HCT116 (cell line): ENCODE measurements around the gene SIGLEC7. TPM values are rescaled to one million over a fixed set of nuclear protein-coding genes. Genes with fewer than 3 reads are reported as not detected.

Experiments used
- ATAC-seq: fragments of 200-7000 bp; cut with Tn5 transposase; 2 replicates; pipeline ENCODE4 v1.9.1; 2020; ENCODE audit warnings: mild to moderate bottlenecking, moderate library complexity
- BruUV-seq: library from RNA; stranded (reverse); fragments of 400-500 nt; replicated peaks from 2 replicates; lab custom pipeline; 2021; lab: Mats Ljungman, UMichigan
- CTCF ChIA-PET: fragments of 300-600 bp; sonication (Branson Sonifier 250); formaldehyde crosslinking; loops from one replicate; lab custom pipeline; 2021; ENCODE audit warnings: antibody characterized with exemption; lab: Charles Lee
- POLR2A ChIA-PET: fragments of 300-600, 350-600 bp; sonication (Branson Sonifier 250); formaldehyde crosslinking; loops from one replicate; lab custom pipeline; 2021; ENCODE audit warnings: antibody characterized with exemption; lab: Charles Lee
- RAD21 ChIA-PET, 2 experiments: fragments of 300-600 bp; sonication (Branson Sonifier 250); formaldehyde crosslinking; loops; one replicate each; lab custom pipeline; 2023; ENCODE audit warnings: low total read pairs in 2 of 2; ENCODE audit not compliant: uncharacterized antibody in 2 of 2, unreplicated experiment in 2 of 2, low non-redundant PET in 1 of 2; lab: Charles Lee
- DNase-seq: peaks from one replicate; pipeline ENCODE4 v3.0.0-alpha.2; 2010; ENCODE audit warnings: low read depth, low spot score
- H2AFZ ChIP-seq: fragments of 200-600 bp; shearing (Covaris generic), sonication (generic); 2 replicates; pipeline ENCODE4 v1.6.1; 2017; ENCODE audit warnings: low read depth, mixed run types, mixed read lengths, antibody characterized with exemption, low read length; ENCODE audit not compliant: poor library complexity, severe bottlenecking
- H3K27ac ChIP-seq: 2 replicates; pipeline ENCODE4 v1.5.1; 2012; ENCODE audit warnings: low read depth, low read length
- H3K27me3 ChIP-seq: fragments of 200-600 bp; sonication (generic); 2 replicates; pipeline ENCODE4 v1.6.1; 2016; ENCODE audit warnings: mixed run types, low read length, mixed read lengths; ENCODE audit not compliant: insufficient read depth
- H3K36me3 ChIP-seq, 2 experiments: fragments of 200-500 bp in 1 of 2; fragments of 200-600 bp in 1 of 2; sonication (Bioruptor generic) in 1 of 2; sonication (generic) in 1 of 2; 2 replicates each; pipeline versions ENCODE4 v1.5.1 to v1.6.1; 2014 to 2016; ENCODE audit warnings: low read length in 2 of 2, inconsistent platforms in 1 of 2, mixed read lengths in 1 of 2, mixed run types in 1 of 2; ENCODE audit not compliant: insufficient read depth in 2 of 2, control insufficient read depth in 1 of 2
- H3K4me1 ChIP-seq, 2 experiments: fragments of 200-600 bp in 1 of 2; sonication (generic) in 1 of 2; 2 replicates each; pipeline versions ENCODE4 v1.5.1 to v1.6.1; 2012 to 2017; ENCODE audit warnings: low read length in 2 of 2, inconsistent platforms in 1 of 2, mild to moderate bottlenecking in 1 of 2, mixed read lengths in 1 of 2, mixed run types in 1 of 2, moderate library complexity in 1 of 2; ENCODE audit not compliant: insufficient read depth in 2 of 2, control insufficient read depth in 1 of 2
- H3K4me2 ChIP-seq: fragments of 200-600 bp; sonication (generic); 2 replicates; pipeline ENCODE4 v1.6.1; 2017; ENCODE audit warnings: mixed run types, low read length, mixed read lengths
- H3K4me3 ChIP-seq, 2 experiments: fragments of 200-600 bp in 1 of 2; sonication (generic) in 1 of 2; replicated peaks in 1 of 2; 2 replicates each; pipeline ENCODE4 v1.5.1; 2011 to 2016; ENCODE audit warnings: low read length in 2 of 2, control low read depth in 1 of 2, low read depth in 1 of 2, mild to moderate bottlenecking in 1 of 2, mixed read lengths in 1 of 2, mixed run types in 1 of 2
- H3K79me2 ChIP-seq: fragments of 200-600 bp; sonication (generic); 2 replicates; pipeline ENCODE4 v1.6.1; 2017; ENCODE audit warnings: mild to moderate bottlenecking, mixed run types, low read length, moderate library complexity, mixed read lengths; ENCODE audit not compliant: insufficient read depth
- H3K9ac ChIP-seq: fragments of 200-600 bp; sonication (generic); 2 replicates; pipeline ENCODE4 v1.6.1; 2016; ENCODE audit warnings: low read length, mixed read lengths
- H3K9me2 ChIP-seq: fragments of 200-600 bp; sonication (generic), shearing (Covaris generic); 2 replicates; pipeline ENCODE4 v1.6.1; 2017; ENCODE audit warnings: mixed run types, mild to moderate bottlenecking, moderate library complexity; ENCODE audit not compliant: insufficient read depth
- H3K9me3 ChIP-seq, 2 experiments: fragments of 200-500 bp in 1 of 2; fragments of 200-600 bp in 1 of 2; sonication (Bioruptor generic) in 1 of 2; sonication (generic) in 1 of 2; 2 replicates each; pipeline ENCODE4 v1.6.1; 2014 to 2017; ENCODE audit warnings: low read length in 2 of 2, mixed read lengths in 2 of 2, inconsistent platforms in 1 of 2, low read depth in 1 of 2, mild to moderate bottlenecking in 1 of 2, mixed run types in 1 of 2, moderate library complexity in 1 of 2; ENCODE audit not compliant: control insufficient read depth in 1 of 2, insufficient read depth in 1 of 2
- H4K20me1 ChIP-seq: fragments of 200-600 bp; sonication (generic), shearing (Covaris generic); 2 replicates; pipeline ENCODE4 v1.6.1; 2017; ENCODE audit warnings: mixed run types, mild to moderate bottlenecking, moderate library complexity; ENCODE audit not compliant: insufficient read depth
- ATF3 ChIP-seq: IDR thresholded peaks from 2 replicates; pipeline ENCODE4 v1.6.1; 2012
- CBX3 ChIP-seq: IDR thresholded peaks from 2 replicates; pipeline ENCODE4 v1.6.1; 2012; ENCODE audit warnings: low read depth
- CTCF ChIP-seq, 3 experiments: fragments of 200-600 bp in 1 of 3; sonication (generic) in 1 of 3; IDR thresholded peaks in 2 of 3; conservative IDR thresholded peaks in 1 of 3; 2 replicates each; pipeline ENCODE4 v1.5.1; 2012 to 2017; ENCODE audit warnings: low read depth in 2 of 3, low read length in 2 of 3, antibody characterized with exemption in 1 of 3, borderline replicate concordance in 1 of 3, control low read depth in 1 of 3, mild to moderate bottlenecking in 1 of 3, mixed read lengths in 1 of 3, mixed run types in 1 of 3, moderate library complexity in 1 of 3; ENCODE audit not compliant: insufficient read depth in 1 of 3
- EGR1 ChIP-seq: IDR thresholded peaks from 2 replicates; pipeline ENCODE4 v1.6.1; 2012; ENCODE audit warnings: low read depth
- ELF1 ChIP-seq: IDR thresholded peaks from 2 replicates; pipeline ENCODE4 v1.6.1; 2012; ENCODE audit warnings: low read depth, borderline replicate concordance
- EZH2 ChIP-seq: fragments of 200-600 bp; sonication (generic); IDR thresholded peaks from 2 replicates; pipeline ENCODE4 v1.6.1; 2017; ENCODE audit warnings: antibody characterized with exemption, mixed run types
- EZH2phosphoT487 ChIP-seq: fragments of 200-600 bp; IDR thresholded peaks from 2 replicates; pipeline ENCODE4 v1.6.1; 2018; ENCODE audit warnings: antibody characterized with exemption, borderline replicate concordance
- FOSL1 ChIP-seq: IDR thresholded peaks from 2 replicates; pipeline ENCODE4 v1.6.1; 2012; ENCODE audit warnings: low read depth
- POLR2AphosphoS5 ChIP-seq: IDR thresholded peaks from 2 replicates; pipeline ENCODE4 v1.6.1; 2011; ENCODE audit warnings: mild to moderate bottlenecking, low read depth, low read length, moderate library complexity
- REST ChIP-seq: IDR thresholded peaks from 2 replicates; pipeline ENCODE4 v1.6.1; 2012; ENCODE audit warnings: low read depth
- SIN3A ChIP-seq: IDR thresholded peaks from 2 replicates; pipeline ENCODE4 v1.6.1; 2012; ENCODE audit warnings: low read depth
- SP1 ChIP-seq: IDR thresholded peaks from 2 replicates; pipeline ENCODE4 v1.6.1; 2012; ENCODE audit warnings: low read depth
- TCF7L2 ChIP-seq: IDR thresholded peaks from 2 replicates; pipeline ENCODE4 v1.7.0; 2011; ENCODE audit warnings: borderline replicate concordance, inconsistent platforms; ENCODE audit not compliant: insufficient read depth, insufficient read length; ENCODE audit errors: extremely low read depth
- YY1 ChIP-seq: IDR thresholded peaks from 2 replicates; pipeline ENCODE4 v1.6.1; 2011; ENCODE audit warnings: low read length, low read depth, moderate library complexity, mild to moderate bottlenecking; ENCODE audit not compliant: insufficient replicate concordance; ENCODE audit errors: extremely low read depth
- ZBTB33 ChIP-seq: IDR thresholded peaks from 2 replicates; pipeline ENCODE4 v1.6.1; 2011; ENCODE audit warnings: mild to moderate bottlenecking, low read length, moderate library complexity; ENCODE audit not compliant: insufficient replicate concordance; ENCODE audit errors: extremely low read depth
- ZNF274 ChIP-seq: fragments of 200-500 bp; sonication (Bioruptor generic); IDR thresholded peaks from 2 replicates; pipeline ENCODE4 v1.6.1; 2014; ENCODE audit warnings: mild to moderate bottlenecking, low read depth, low read length, inconsistent platforms
- intact Hi-C: fragments of 100-400 bp; cut with micrococcal nuclease; formaldehyde crosslinking; loops from 2 replicates; pipeline ENCODE4 v1.10.0; 2022
- total RNA-seq: library from RNA; stranded (reverse); gene quantifications from one replicate; pipeline ENCODE4 v1.2.1, GENCODE V29; 2021; ENCODE audit not compliant: unreplicated experiment

SIGLEC7 gene
- total RNA-seq, 1 experiment from 2014 or later, result not detected

GRCh38 chr19:51166846-51167490 is 24.9 kb downstream of the SIGLEC7 start:
- ChIA-PET POLR2A (no interaction called here), CTCF (no interaction called here), RAD21 (no interaction called here)
- no peak overlapping the region for H3K27ac ChIP-seq
- H4K20me1 ChIP-seq, result no peaks in the 10 kb centered on the region
- H3K9me3 ChIP-seq, result no peaks in the 10 kb centered on the region
- DNase-seq (no peak), ATAC-seq (no peak)
- H3K9me2 ChIP-seq, result no peaks in the 10 kb centered on the region
- intact Hi-C loops, result no loop called here
- H3K4me1 ChIP-seq, result peaks cover 0 to 7% of the 10 kb centered on the region in 2 experiments; a peak in 1 of 4 replicates
- H2AFZ ChIP-seq, result no peak overlapping the region
- peaks cover 4% of the 10 kb centered on the region; the same call in 1 of the 2 replicates for H3K27me3 ChIP-seq
- H3K36me3 ChIP-seq, result no peaks in the 10 kb centered on the region
- no peak overlapping the region for H3K9ac ChIP-seq
- H3K79me2 ChIP-seq, result no peaks in the 10 kb centered on the region
- no TSS peak for BruUV-seq
- H3K4me3 ChIP-seq, result no peak overlapping the region
- TF ChIP-seq EZH2, result no peak
- TF ChIP-seq FOSL1, result no peak
- no peak for TF ChIP-seq ATF3
- TF ChIP-seq EGR1, result no peak
- no peak for TF ChIP-seq SP1
- TF ChIP-seq REST, result no peak
- TF ChIP-seq CTCF (IDR thresholded peaks at IDR 0.05 in 2 of 3, conservative IDR thresholded peaks at IDR 0.05 in 1 of 3; ENCODE audit: borderline replicate concordance in 1 of 3, insufficient read depth in 1 of 3, low read depth in 2 of 3, low read length in 2 of 3), result no peak
- TF ChIP-seq TCF7L2, result no peak
- no peak for TF ChIP-seq POLR2AphosphoS5
- TF ChIP-seq ELF1, result no peak
- TF ChIP-seq YY1, result no peak
- TF ChIP-seq ZBTB33, result no peak
- no peak for TF ChIP-seq ZNF274
- no peak for TF ChIP-seq EZH2phosphoT487
- TF ChIP-seq SIN3A, result no peak
- no peak for TF ChIP-seq CBX3
- no peak overlapping the region for H3K4me2 ChIP-seq
